Kidney (tissue), 14 donors: ENCODE measurements around the gene PPM1H. TPM values are rescaled to one million over a fixed set of nuclear protein-coding genes. Genes with fewer than 3 reads are reported as not detected.

Experiments
- DNase-seq, 5 donors: peaks; one replicate each; pipeline ENCODE4 v3.0.0-alpha.2; 2013 to 2020
- FAIRE-seq: peaks from 2 replicates; lab custom pipeline; 2012; peaks lifted over from hg19 to GRCh38; lab: Jason Lieb, UNC
- H3K27ac ChIP-seq, 2 donors: one replicate each; pipeline ENCODE4 v1.7.0; 2013; ENCODE audit warnings: low read depth in 2 of 2, low read length in 2 of 2, inconsistent platforms in 1 of 2
- H3K27me3 ChIP-seq: one replicate; pipeline ENCODE4 v1.7.1; 2013; ENCODE audit warnings: low read length, inconsistent platforms; ENCODE audit not compliant: control insufficient read depth, insufficient read depth
- H3K36me3 ChIP-seq, 3 donors: one replicate each; pipeline versions ENCODE4 v1.7.0 to v1.7.1; 2013; ENCODE audit warnings: low read length in 3 of 3, control low read depth in 1 of 3, inconsistent platforms in 1 of 3; ENCODE audit not compliant: insufficient read depth in 3 of 3, control insufficient read depth in 2 of 3
- H3K4me1 ChIP-seq, 3 donors: one replicate each; pipeline versions ENCODE4 v1.7.0 to v1.7.1; 2013; ENCODE audit warnings: low read length in 3 of 3, inconsistent platforms in 1 of 3, low read depth in 1 of 3; ENCODE audit not compliant: control insufficient read depth in 2 of 3, insufficient read depth in 2 of 3
- H3K4me3 ChIP-seq, 3 donors: one replicate each; pipeline versions ENCODE4 v1.7.0 to v1.8.1; 2013; ENCODE audit warnings: low read length in 3 of 3, control low read depth in 1 of 3, inconsistent platforms in 1 of 3
- H3K9ac ChIP-seq, 3 donors: one replicate each; pipeline versions ENCODE4 v1.7.0 to v1.7.1; 2013; ENCODE audit warnings: low read length in 3 of 3, control low read depth in 1 of 3, inconsistent platforms in 1 of 3
- H3K9me3 ChIP-seq, 3 donors: one replicate each; pipeline versions ENCODE4 v1.7.0 to v1.7.1; 2013; ENCODE audit warnings: low read length in 3 of 3, control low read depth in 1 of 3, inconsistent platforms in 1 of 3; ENCODE audit not compliant: control insufficient read depth in 2 of 3, insufficient read depth in 1 of 3
- CTCF ChIP-seq: IDR thresholded peaks from 3 replicates; pipeline ENCODE4 v1.5.1; 2012; ENCODE audit warnings: mild to moderate bottlenecking, moderate library complexity, borderline replicate concordance; ENCODE audit not compliant: insufficient read depth; ENCODE audit errors: extremely low read depth
- intact Hi-C: fragments of 100-400 bp; cut with DNase I; formaldehyde crosslinking; loops from one replicate; pipeline ENCODE4 v1.11.1; 2022
- polyA plus RNA-seq: library from polyadenylated mRNA; stranded (reverse); fragments of 350-450 nt; fragmentation: Illumina TruSeq; extraction: RNeasy Lipid Tissue Mini Kit (QIAGEN cat#74804); gene quantifications from one replicate; pipeline ENCODE4 v1.2.3, GENCODE V29; 2014; ENCODE audit warnings: low read depth, low replicate concordance; ENCODE audit not compliant: insufficient read depth
- total RNA-seq: library from RNA; stranded (reverse); fragmentation: NEBNext Ultra II Directional; extraction: Animal tissue kit (Norgen Biotek cat#: 25700); gene quantifications from one replicate; pipeline ENCODE4 v1.2.1, GENCODE V29; 2021
- donor health status: control.
- donor health status: control.
- donor health status: control.
- donor health status: control.
- donor health status: control.
- donor health status: DM: yes; HTN: yes; CAD: no.
- donor health status: Normal renal cell carcinoma (clear cell type).

PPM1H gene
- total and polyA plus RNA-seq, 2 donors from 2014 or later, result 8.7 to 25.0 TPM

- FAIRE-seq (no peak), DNase-seq (no peak)
- Histone ChIP-seq H3K36me3 (no peaks in the 10 kb centered on the region), H3K9ac (no peak overlapping the region), H3K27me3 (no peaks in the 10 kb centered on the region), H3K27ac (no peak overlapping the region), H3K9me3 (peaks cover 0 to 4% (median 0%) of the 10 kb centered on the region in 3 donors), H3K4me1 (no peaks in the 10 kb centered on the region), H3K4me3 (no peak overlapping the region)
- no peak for TF ChIP-seq CTCF
- intact Hi-C loops, result no loop called here
These were observed 258.2 kb downstream of the PPM1H start for GRCh38 chr12:62676521-62677307.

- Histone ChIP-seq H3K36me3 (no peaks in the 10 kb centered on the region), H3K9ac (no peak overlapping the region), H3K4me1 (no peaks in the 10 kb centered on the region), H3K27ac (no peak overlapping the region), H3K4me3 (no peak overlapping the region), H3K9me3 (peaks cover 0 to 4% (median 0%) of the 10 kb centered on the region in 3 donors), H3K27me3 (no peaks in the 10 kb centered on the region)
- no peak for DNase-seq
- no peak for TF ChIP-seq CTCF
- intact Hi-C loops, result no loop called here
- no peak for FAIRE-seq
These were observed 261.7 kb downstream of the PPM1H start for GRCh38 chr12:62673028-62673815.

GRCh38 chr12:62670986-62671720, 263.8 kb downstream of the PPM1H start:
- Histone ChIP-seq H3K36me3 (no peaks in the 10 kb centered on the region), H3K9me3 (no peaks in the 10 kb centered on the region), H3K9ac (no peak overlapping the region), H3K4me3 (no peak overlapping the region), H3K4me1 (no peaks in the 10 kb centered on the region), H3K27ac (no peak overlapping the region), H3K27me3 (no peaks in the 10 kb centered on the region)
- intact Hi-C loops, result no loop called here
- DNase-seq, result no peak
- no peak for TF ChIP-seq CTCF
- FAIRE-seq, result no peak
